Epidermal melanocyte (primary cell): ENCODE measurements around the gene NCEH1.
"Not testable (repeated sequence)": the region's sequence is repeated elsewhere in the genome, so short reads cannot be mapped to it uniquely, and the experiment has no call there.

Experiments used
- DNase-seq: peaks from one replicate; pipeline ENCODE4 v3.0.0; 2011; ENCODE audit warnings: low spot score; ENCODE audit not compliant: insufficient read length

NCEH1 gene

GRCh38 chr3:172708921-172709773 lies 1.7 kb downstream of the NCEH1 start:
- no peak for DNase-seq

- no peak for DNase-seq
Observed at GRCh38 chr3:172707967-172708366, 2.9 kb downstream of the NCEH1 start.

- no peak for DNase-seq
Observed at GRCh38 chr3:172707030-172707429, 3.8 kb downstream of the NCEH1 start.

GRCh38 chr3:172705170-172705569 lies 5.7 kb downstream of the NCEH1 start:
- DNase-seq: no peak

GRCh38 chr3:172704001-172704400 lies 6.9 kb downstream of the NCEH1 start:
- DNase-seq: no peak

- not testable (repeated sequence) for DNase-seq
Observed at GRCh38 chr3:172702731-172703130, 8.1 kb downstream of the NCEH1 start.

- no peak for DNase-seq
Observed at GRCh38 chr3:172702256-172702655, 8.6 kb downstream of the NCEH1 start.

- no peak for DNase-seq
Observed at GRCh38 chr3:172701751-172702150, 9.1 kb downstream of the NCEH1 start.

GRCh38 chr3:172700936-172701455 lies 9.9 kb downstream of the NCEH1 start:
- DNase-seq: no peak

- no peak for DNase-seq
Observed at GRCh38 chr3:172700256-172700655, 10.6 kb downstream of the NCEH1 start.

GRCh38 chr3:172699031-172699430 lies 11.8 kb downstream of the NCEH1 start:
- no peak for DNase-seq

GRCh38 chr3:172698631-172699030 lies 12.2 kb downstream of the NCEH1 start:
- no peak for DNase-seq

- DNase-seq: no peak
Observed at GRCh38 chr3:172697558-172697957, 13.3 kb downstream of the NCEH1 start.

GRCh38 chr3:172696357-172696756 lies 14.5 kb downstream of the NCEH1 start:
- DNase-seq: no peak

- DNase-seq: no peak
Observed at GRCh38 chr3:172694573-172695246, 16.2 kb downstream of the NCEH1 start.

GRCh38 chr3:172692751-172693338 lies 18.0 kb downstream of the NCEH1 start:
- DNase-seq: no peak

GRCh38 chr3:172690936-172691335 lies 19.9 kb downstream of the NCEH1 start:
- no peak for DNase-seq

GRCh38 chr3:172688588-172688987 lies 22.3 kb downstream of the NCEH1 start:
- no peak for DNase-seq

- no peak for DNase-seq
Observed at GRCh38 chr3:172687501-172687900, 23.4 kb downstream of the NCEH1 start.

- no peak for DNase-seq
Observed at GRCh38 chr3:172685331-172686214, 25.3 kb downstream of the NCEH1 start.

GRCh38 chr3:172680684-172681083 lies 30.2 kb downstream of the NCEH1 start:
- no peak for DNase-seq
